Memory B cell (primary cell): Measurements from ENCODE around the gene MUSK.
"Not testable (repeated sequence)": the region's sequence is repeated elsewhere in the genome, so short reads cannot be mapped to it uniquely, and the experiment has no call there.

Experiments
- ATAC-seq: fragments of 150-1000 bp; cut with Tn5 transposase; 2 replicates; pipeline ENCODE4 v1.10.0; 2021; ENCODE audit warnings: low read depth, mild to moderate bottlenecking, moderate library complexity
- DNase-seq, 2 donors: peaks; one replicate each; pipeline ENCODE4 v3.0.0; 2022; ENCODE audit warnings: low spot score in 2 of 2
- H3K27ac Mint-ChIP-seq: one replicate; pipeline ENCODE4 v1.8.0; 2022; ENCODE audit warnings: mild to moderate bottlenecking, moderate library complexity, mixed read lengths
- H3K27me3 Mint-ChIP-seq: one replicate; pipeline ENCODE4 v1.8.0; 2022; ENCODE audit warnings: mixed read lengths
- H3K36me3 Mint-ChIP-seq: one replicate; pipeline ENCODE4 v1.8.0; 2022; ENCODE audit warnings: mild to moderate bottlenecking, mixed read lengths
- H3K4me1 Mint-ChIP-seq: one replicate; pipeline ENCODE4 v1.8.0; 2022; ENCODE audit warnings: mixed read lengths
- H3K4me3 Mint-ChIP-seq: one replicate; pipeline ENCODE4 v1.8.0; 2022; ENCODE audit warnings: mild to moderate bottlenecking, moderate library complexity, mixed read lengths
- H3K9me3 Mint-ChIP-seq: one replicate; pipeline ENCODE4 v1.8.0; 2022; ENCODE audit warnings: mixed read lengths

Gene MUSK

DNA sequence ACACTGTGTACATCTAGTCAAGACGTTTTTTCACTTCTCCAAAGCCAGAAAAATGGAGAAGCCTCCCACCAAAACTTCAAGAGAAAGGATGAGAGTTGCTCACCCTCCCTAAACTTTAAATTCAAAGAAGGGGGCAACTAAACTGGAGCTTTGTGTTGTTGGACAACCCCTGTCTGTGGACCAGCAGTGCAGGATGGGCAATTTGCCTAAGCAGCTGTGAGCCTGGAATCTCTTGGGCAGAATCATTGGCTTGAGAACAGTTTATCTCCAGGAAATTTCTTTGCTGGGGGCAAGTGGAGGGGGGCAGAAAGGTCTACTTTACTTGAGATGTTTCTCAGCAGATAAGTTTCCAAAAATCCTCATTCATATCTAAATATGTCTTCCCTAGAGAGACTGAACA is 151.8 kb downstream of the MUSK start:
- Mint-ChIP-seq H3K27ac (no peak overlapping the region), H3K4me3 (no peak overlapping the region), H3K27me3 (no peaks in the 10 kb centered on the region), H3K4me1 (no peaks in the 10 kb centered on the region), H3K9me3 (peaks cover 8% of the 10 kb centered on the region), H3K36me3 (no peaks in the 10 kb centered on the region)
- ATAC-seq, result no peak
- DNase-seq, result no peak

DNA sequence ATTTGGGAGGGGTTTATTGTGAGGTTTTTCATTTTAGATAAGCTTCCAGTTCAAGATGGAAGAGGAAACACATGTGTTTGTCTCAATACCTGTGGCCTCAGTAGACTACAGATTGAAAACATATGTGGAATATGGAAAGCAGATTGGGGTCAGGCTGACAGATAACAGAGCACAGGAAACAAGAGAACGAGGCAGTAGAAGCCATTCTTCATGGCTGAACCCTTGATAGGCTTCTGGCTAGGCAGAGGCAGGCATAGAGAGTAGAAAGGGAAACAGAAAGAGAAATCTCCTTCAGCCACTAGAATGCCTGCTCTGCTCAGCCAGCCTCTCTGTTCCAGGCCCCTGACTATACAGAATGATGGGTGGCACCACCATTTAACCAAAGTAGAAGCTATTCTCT is 152.5 kb downstream of the MUSK start:
- H3K9me3 Mint-ChIP-seq, result peaks cover 8% of the 10 kb centered on the region
- ATAC-seq (no peak), DNase-seq (no peak)
- no peaks in the 10 kb centered on the region for H3K4me1 Mint-ChIP-seq
- no peak overlapping the region for H3K4me3 Mint-ChIP-seq
- no peaks in the 10 kb centered on the region for H3K36me3 Mint-ChIP-seq
- H3K27ac Mint-ChIP-seq, result no peak overlapping the region
- H3K27me3 Mint-ChIP-seq, result no peaks in the 10 kb centered on the region

DNA sequence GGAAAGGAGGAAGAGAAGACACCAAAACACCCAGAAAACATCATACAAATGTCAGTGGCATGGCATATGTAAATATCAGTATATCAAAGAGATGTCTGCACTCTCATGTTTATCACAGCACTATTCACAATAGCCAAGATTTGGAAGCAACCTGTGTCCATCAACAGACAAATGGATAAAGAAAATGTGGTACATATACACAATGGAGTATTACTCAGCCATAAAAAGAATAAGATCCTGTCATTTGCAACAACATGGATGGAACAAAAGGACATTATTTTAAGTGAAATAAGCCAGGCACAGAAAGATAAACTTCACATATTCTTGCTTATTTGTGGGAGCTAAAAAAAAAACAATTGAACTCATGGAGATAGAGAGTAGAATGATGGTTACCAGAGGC is 156.5 kb downstream of the MUSK start:
- not testable (repeated sequence) for H3K27me3 Mint-ChIP-seq, ATAC-seq, H3K27ac Mint-ChIP-seq, H3K36me3 Mint-ChIP-seq, H3K4me1 Mint-ChIP-seq, DNase-seq, H3K4me3 Mint-ChIP-seq
- peaks cover 10% of the 10 kb centered on the region for H3K9me3 Mint-ChIP-seq

DNA sequence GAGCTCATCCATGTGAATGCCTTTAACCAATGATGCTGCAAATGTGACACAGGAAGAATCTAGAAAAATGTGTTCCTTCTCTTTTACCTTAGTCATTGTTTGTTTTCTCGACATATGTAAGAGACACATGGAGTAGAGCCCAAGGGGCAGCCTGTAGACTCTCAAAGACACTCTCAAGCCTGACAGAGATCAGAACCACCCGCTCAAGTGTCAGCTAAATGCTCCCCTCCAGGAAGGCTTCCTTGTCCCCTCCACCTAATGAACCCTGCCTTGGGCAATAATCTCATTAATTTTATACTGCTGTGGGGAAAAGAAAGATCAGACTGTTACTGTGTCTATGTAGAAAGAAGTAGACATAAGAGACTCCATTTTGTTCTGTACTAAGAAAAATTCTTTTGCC is 157.4 kb downstream of the MUSK start:
- Mint-ChIP-seq H3K4me1 (no peaks in the 10 kb centered on the region), H3K27ac (no peak overlapping the region), H3K9me3 (peaks cover 10% of the 10 kb centered on the region), H3K36me3 (no peaks in the 10 kb centered on the region), H3K4me3 (no peak overlapping the region), H3K27me3 (no peaks in the 10 kb centered on the region)
- ATAC-seq (no peak), DNase-seq (no peak)

DNA sequence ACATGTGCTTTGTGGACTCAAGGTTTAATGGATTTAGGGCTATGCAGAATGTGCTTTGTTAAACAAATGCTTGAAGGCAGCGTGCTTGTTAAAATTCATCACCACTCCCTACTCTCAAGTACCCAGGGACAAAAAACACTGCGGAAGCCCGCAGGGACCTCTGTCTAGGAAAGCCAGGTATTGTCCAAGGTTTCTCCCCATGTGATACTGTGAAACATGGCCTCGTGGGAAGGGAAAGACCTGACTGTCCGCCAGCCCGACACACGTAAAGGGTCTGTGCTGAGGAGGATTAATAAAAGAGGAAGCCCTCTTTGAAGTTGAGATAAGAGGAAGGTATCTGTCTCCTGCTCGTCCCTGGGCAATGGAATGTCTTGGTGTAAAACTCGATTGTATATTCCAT is 157.8 kb downstream of the MUSK start:
- H3K27me3 Mint-ChIP-seq, H3K27ac Mint-ChIP-seq, H3K4me1 Mint-ChIP-seq, H3K4me3 Mint-ChIP-seq, H3K36me3 Mint-ChIP-seq, ATAC-seq, DNase-seq: not testable (repeated sequence)
- H3K9me3 Mint-ChIP-seq, result peaks cover 10% of the 10 kb centered on the region

DNA sequence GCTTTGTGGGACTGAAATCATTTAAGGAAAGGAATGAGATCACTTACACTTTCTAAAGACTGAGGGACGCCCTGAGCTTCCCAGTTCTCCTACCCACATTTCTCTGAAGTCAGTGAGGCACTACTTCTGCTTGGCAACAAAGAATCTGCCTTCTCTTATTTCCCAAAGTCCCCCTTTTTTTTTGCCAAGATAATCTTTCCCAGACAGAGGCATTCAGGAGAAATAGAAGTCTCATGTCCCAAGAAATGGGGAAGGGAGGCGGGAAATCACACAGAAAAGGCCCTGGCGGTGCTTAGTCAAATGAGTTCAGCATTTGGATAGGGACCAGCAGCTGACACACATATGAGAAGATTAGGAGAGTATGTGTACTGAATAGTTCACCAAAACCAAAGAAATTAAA is 159.7 kb downstream of the MUSK start:
- Mint-ChIP-seq H3K27ac (no peak overlapping the region), H3K27me3 (no peaks in the 10 kb centered on the region), H3K4me3 (no peak overlapping the region), H3K4me1 (no peaks in the 10 kb centered on the region), H3K36me3 (no peaks in the 10 kb centered on the region), H3K9me3 (peaks cover 9% of the 10 kb centered on the region)
- ATAC-seq (no peak), DNase-seq (no peak)

DNA sequence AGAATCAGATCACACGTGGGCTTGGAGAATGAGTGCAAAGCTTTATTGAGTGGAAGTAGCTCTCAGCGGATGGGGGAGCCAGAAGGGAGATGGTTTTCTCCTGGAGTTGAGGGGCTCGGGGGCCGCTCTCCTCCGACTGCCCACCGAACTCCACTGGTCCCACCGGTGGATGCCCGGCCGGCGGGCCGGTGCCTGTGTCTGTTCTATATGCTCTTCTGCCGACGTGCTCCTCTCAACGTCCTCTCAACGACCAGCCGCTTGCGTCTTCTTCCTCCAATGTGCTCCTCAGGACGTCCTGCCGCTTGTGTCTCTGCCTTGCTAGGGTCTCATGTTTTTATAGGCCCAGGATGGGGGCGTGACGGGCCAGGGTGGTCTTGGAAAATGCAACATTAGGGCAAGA is 161.9 kb downstream of the MUSK start:
- ATAC-seq (no peak), DNase-seq (no peak)
- Mint-ChIP-seq H3K9me3 (peaks cover 3% of the 10 kb centered on the region), H3K4me1 (no peaks in the 10 kb centered on the region), H3K36me3 (no peaks in the 10 kb centered on the region), H3K4me3 (no peak overlapping the region), H3K27ac (no peak overlapping the region), H3K27me3 (no peaks in the 10 kb centered on the region)

DNA sequence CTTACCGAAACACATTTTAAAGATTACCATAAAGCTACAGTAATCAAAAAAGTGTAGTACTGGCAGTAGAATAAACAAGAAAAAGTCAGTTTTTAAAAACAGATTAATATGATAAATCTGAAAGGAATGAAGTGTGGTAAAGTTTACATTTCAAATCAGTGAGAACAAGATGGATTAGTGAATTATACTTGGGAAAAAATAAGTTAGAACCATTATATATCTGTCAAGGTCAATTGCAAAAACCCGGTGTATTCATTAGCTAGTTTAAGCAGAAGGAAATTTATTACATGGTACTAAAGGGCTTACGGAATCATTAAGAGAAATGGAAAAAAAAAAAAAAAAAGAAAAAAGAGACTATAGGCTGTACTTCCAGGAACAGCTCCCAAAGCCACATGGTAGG is 164.3 kb downstream of the MUSK start:
- Mint-ChIP-seq H3K4me1 (no peaks in the 10 kb centered on the region), H3K4me3 (no peak overlapping the region), H3K36me3 (no peaks in the 10 kb centered on the region), H3K9me3 (no peaks in the 10 kb centered on the region), H3K27ac (no peak overlapping the region), H3K27me3 (no peaks in the 10 kb centered on the region)
- no peak for DNase-seq
- no peak for ATAC-seq

DNA sequence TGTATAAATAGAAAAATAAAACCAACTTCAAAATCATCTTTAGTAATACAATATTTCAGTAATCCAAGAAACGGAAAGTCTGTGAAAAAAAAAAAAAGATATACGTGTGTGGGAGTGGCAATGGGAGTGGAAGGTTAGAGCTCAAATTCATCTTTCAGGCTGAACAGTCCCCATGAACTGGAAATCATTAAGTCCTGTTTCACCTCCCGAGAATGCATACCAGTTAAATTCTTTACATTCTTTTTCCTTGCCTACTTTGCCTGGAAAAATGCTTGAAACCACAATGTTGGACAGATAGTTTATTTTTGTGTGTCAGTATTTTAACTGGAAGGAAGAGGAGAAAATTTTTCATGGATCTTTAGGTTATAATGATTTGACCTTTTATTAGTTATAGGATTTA is 166.8 kb downstream of the MUSK start:
- no peak for ATAC-seq
- DNase-seq, result no peak
- H3K4me1 Mint-ChIP-seq, result no peaks in the 10 kb centered on the region
- H3K36me3 Mint-ChIP-seq, result no peaks in the 10 kb centered on the region
- H3K4me3 Mint-ChIP-seq, result no peak overlapping the region
- peaks cover 1% of the 10 kb centered on the region for H3K9me3 Mint-ChIP-seq
- H3K27ac Mint-ChIP-seq, result no peak overlapping the region
- H3K27me3 Mint-ChIP-seq, result no peaks in the 10 kb centered on the region

DNA sequence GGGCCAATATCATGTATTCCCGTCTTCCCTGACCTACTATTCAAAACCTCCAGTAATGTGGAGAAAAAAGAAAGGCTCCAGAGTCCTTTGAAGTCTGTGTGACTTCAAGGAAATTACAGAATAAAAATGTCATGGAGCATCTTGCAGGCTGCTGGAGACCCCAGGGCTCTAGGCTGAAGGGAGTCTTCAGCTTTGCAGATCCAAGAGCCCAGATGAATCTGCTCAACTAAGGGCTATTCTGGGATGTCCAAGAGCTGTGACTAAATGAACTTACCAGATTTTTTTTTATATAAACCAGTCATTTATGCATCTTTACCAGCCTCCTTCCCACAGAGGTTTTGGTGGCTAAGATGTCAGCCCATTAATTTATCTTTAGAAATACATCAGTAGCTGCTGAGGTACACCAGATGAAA is 167.3 kb downstream of the MUSK start:
- DNase-seq, result no peak
- Mint-ChIP-seq H3K36me3 (no peaks in the 10 kb centered on the region), H3K9me3 (peaks cover 4% of the 10 kb centered on the region), H3K27ac (no peak overlapping the region), H3K4me3 (no peak overlapping the region), H3K27me3 (no peaks in the 10 kb centered on the region), H3K4me1 (no peaks in the 10 kb centered on the region)
- ATAC-seq, result no peak

DNA sequence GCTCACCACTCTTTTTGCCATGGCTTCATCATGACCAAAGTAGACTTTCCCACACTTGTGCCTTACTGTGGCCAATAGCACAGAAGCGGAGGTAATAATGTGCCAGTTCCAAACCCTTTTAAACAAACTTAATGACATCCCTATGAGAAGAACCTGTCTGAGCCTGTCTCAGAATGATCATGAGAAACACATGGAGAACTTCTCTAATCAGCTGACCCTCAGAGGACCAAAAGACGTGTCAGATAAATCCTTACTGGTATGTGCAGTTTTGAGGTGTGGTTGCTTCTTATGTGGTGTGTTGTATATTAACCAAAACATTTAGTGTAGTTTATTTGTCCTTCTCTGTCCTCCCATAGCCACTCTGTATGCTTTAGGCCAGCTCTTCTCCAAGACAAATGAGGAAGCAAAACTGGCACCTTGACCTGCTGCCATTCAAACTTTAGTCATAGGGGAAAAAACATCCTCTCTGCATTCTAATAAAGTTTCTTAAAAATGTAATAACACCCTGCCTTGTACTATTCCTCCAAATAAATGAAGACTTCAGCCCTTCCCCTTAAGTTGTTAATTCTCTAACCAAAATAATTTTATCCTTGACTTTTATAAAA is 168.9 kb downstream of the MUSK start:
- Mint-ChIP-seq H3K27me3 (no peaks in the 10 kb centered on the region), H3K36me3 (no peaks in the 10 kb centered on the region), H3K9me3 (peaks cover 4% of the 10 kb centered on the region), H3K4me3 (no peak overlapping the region), H3K27ac (no peak overlapping the region), H3K4me1 (no peaks in the 10 kb centered on the region)
- no peak for DNase-seq
- ATAC-seq, result no peak

DNA sequence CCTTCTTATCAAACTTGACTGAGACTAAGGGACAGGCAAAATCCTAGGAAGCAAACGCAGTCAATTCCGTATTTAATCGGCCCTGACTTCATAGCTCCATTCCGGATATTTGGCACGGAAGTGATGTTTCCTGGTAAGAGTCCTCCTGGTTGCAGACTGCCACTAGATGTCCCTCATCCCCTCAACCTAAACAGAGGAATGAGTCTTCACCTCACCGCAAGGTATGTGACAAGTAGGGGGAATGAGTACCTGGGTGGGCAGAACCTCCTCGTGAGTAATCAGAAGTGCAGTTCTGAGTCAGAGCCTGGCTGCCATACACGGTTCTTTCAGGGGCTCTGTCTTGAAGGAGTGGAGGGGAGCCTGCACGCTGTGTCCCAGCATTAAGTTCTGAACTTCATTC is 173.6 kb downstream of the MUSK start:
- Mint-ChIP-seq H3K36me3 (no peaks in the 10 kb centered on the region), H3K27ac (no peak overlapping the region), H3K4me1 (no peaks in the 10 kb centered on the region), H3K27me3 (peaks cover 3% of the 10 kb centered on the region), H3K9me3 (peaks cover 7% of the 10 kb centered on the region), H3K4me3 (no peak overlapping the region)
- DNase-seq, result no peak
- no peak for ATAC-seq

DNA sequence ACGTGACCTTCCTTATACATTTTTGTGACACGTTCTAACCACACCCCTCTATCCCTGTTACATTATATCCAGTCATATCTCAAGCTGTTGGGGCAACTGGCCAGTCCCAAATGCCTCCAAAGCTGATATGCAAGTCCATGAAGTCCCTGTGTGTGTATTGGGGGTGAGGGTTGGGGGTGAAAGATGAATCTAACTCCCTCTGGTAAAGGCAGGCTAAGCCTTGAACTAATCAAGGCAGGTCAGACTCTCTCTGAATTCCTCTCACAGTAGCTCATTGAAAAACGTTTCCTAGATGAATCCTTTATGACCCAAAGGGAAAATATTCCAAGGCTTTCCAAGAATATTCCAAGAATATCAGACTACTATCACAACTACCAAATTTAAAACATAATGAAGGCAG is 174.4 kb downstream of the MUSK start:
- Mint-ChIP-seq H3K9me3 (peaks cover 7% of the 10 kb centered on the region), H3K27me3 (peaks cover 3% of the 10 kb centered on the region), H3K4me3 (no peak overlapping the region), H3K36me3 (no peaks in the 10 kb centered on the region), H3K27ac (no peak overlapping the region), H3K4me1 (no peaks in the 10 kb centered on the region)
- ATAC-seq, result no peak
- no peak for DNase-seq

DNA sequence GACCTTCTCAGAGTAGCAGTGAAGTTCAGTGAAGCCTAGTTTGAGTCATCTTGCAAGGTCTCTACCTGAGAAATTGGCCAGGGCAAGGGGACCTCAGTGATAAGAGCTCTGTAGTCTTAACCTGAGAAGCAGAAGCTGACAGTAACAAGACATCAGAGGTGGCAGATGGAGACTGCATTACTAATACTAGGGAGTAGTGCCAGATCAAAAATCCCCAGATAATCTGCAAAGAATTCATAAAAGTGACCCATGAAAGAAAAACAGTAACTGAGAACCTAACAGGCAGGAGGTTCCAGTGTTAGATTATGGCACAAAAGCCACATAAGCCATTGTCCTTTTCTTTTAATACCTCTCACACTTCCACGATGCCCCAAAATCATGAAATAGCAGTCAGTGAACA is 175.5 kb downstream of the MUSK start:
- Mint-ChIP-seq H3K4me3 (no peak overlapping the region), H3K36me3 (no peaks in the 10 kb centered on the region)

DNA sequence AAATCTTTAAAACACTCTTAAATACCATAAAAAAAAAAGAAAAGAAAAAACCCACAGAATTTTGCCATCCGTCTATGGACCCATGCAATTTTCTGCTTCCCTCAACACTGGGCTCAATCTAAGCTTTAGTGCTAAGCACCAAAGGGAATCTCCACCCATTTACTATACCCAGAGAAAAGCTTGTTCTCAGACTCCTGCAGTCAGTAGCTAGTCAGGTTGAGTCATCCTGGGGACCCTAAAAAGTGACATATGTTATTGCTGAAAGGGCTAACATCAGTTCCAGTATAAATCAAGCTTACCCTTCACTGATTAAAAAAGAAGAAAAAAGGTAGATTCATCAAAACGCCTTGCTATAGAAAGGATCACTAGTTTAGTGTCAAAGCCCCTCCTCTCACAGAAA is 177.6 kb downstream of the MUSK start:
- no peak for DNase-seq

More for the DNA sequence above, 175.5 kb downstream of the MUSK start:
- H3K9me3 Mint-ChIP-seq, result peaks cover 7% of the 10 kb centered on the region
- no peaks in the 10 kb centered on the region for H3K4me1 Mint-ChIP-seq
- no peak for ATAC-seq
- DNase-seq, result no peak
- H3K27me3 Mint-ChIP-seq, result peaks cover 3% of the 10 kb centered on the region
- no peak overlapping the region for H3K27ac Mint-ChIP-seq

More for the DNA sequence above, 177.6 kb downstream of the MUSK start:
- Mint-ChIP-seq H3K27ac (no peak overlapping the region), H3K36me3 (no peaks in the 10 kb centered on the region), H3K4me1 (no peaks in the 10 kb centered on the region), H3K9me3 (peaks cover 4% of the 10 kb centered on the region), H3K4me3 (no peak overlapping the region), H3K27me3 (peaks cover 3% of the 10 kb centered on the region)
- ATAC-seq, result no peak
